Endothelial cell of hepatic sinusoid (primary cell): Measurements from ENCODE around the gene TTC5.
"Not testable (repeated sequence)": the region's sequence is repeated elsewhere in the genome, so short reads cannot be mapped to it uniquely, and the experiment has no call there.

ENCODE experiments used
- in situ Hi-C: cut with HindIII; loops from 2 replicates; pipeline ENCODE4 v1.10.0; 2017; ENCODE audit warnings: low sequenced_read_pairs

TTC5 gene

DNA sequence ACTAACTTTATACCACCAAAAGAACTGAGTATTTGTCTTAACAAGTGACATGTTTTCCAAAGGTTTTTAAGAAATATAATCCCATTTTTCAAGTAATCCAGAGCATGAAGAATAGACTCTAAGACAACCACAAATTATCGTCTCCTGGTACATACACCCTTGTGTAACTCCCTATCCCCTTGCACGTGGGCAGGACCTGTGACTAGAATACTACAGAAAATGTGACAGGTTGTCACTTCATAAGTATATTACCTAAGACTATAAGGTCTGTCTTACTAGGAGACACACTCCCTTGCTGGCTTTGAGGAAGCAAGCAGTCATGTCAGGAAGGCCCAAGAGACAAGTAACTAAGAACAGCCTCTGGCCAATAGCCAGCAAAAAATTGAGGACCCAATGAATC, 8.3 kb upstream of the TTC5 start:
- in situ Hi-C loops, result no loop called here

DNA sequence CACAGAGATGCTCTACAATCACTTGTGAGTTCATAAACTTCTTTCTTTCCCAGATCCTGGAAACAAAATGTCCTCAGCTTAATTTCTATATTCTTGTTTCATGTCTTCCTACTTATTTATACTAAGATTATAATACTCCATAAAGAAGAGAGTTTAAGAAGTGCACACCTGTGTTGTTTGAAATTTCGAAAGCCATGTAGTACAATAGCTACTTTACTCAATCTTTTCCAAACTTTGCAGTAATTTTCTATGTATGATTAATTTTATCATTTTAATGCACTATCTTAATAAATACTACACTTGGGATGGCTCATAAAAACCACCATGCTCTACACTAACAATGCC, 300 bp upstream of the TTC5 start:
- in situ Hi-C loops, result no loop called here

DNA sequence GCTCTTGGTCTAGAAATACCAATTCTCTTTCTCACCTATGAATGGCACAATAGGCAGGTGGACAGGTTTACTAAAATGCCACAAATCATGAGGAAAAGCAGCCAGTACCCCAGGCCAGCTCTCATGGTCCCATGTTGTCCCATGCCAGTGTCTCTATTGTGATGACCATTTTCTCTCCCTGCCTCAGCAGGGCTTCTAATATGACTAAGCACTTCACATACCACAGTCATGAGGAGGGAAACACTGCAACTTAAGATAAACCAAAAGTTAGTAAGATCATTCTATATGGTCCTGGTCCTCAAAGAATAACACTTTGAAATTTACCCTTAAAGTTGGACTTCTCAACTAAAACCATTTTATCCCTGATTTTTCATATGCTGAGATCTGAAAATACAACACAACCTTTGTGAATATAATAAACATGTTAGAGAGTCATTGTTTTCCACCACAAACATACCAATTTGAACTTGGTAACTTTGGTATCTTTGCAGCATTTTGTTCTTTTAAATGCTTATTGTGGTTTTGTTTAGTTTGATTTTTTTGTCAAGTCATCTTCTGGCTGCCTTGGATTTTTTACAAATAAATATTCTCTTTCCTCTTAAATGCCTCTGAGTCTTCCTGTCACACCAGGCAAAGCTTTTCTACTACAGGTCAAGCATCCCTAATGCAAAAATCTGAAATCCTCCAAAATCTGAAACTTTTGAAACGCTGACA, 3.6 kb downstream of the TTC5 start:
- in situ Hi-C loops, result no loop called here

DNA sequence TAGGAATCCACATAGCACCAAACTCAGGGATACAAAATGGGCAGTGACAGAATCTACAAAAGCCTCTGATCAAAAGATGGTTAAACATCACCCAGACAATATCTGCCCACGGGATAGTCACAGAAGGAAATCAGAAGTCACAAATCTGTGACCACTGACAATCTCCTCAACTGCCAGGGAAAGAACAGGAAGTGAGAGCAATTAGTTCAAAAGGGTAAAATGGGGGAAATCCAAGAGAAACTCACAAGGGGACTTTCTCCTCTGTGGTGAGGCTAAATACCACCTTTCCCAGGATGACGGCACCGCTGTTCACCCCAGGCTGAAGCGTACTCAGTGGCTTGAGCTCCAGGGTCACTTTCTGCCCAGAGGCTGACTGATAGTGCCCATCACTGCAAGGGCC, 10.7 kb downstream of the TTC5 start:
- in situ Hi-C loops, result no loop called here

DNA sequence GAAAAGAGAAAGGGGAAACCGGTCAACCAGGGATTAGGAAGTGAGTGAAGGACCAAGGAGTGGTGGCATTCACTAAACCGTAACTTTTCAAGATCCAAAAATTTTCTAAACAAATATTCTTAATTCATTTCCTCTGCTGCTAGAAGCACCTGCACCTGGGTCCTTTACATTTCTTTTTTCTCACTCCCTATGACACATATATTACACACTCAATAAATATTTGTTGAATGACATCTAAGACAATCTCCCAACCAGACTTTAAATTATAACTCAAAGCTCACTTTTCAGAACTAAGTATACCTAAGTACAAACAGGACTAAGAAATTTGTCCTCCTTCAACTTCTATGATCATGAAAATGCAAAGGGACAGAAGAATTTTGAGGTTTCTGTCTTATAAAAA, 11.1 kb downstream of the TTC5 start:
- in situ Hi-C loops, result no loop called here

DNA sequence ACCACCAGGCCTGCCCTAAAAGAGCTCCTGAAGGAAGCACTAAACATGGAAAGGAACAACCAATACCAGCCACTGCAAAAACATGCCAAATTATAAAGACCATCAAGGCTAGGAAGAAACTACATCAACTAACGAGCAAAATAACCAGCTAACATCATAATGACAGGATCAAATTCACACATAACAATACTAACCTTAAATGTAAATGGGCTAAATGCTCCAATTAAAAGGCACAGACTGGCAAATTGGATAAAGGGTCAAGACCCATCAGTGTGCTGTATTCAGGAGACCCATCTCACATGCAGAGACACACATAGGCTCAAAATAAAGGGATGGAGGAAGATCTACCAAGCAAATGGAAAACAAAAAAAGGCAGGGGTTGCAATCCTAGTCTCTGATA, 23.8 kb downstream of the TTC5 start:
- in situ Hi-C loops, result not testable (repeated sequence)

DNA sequence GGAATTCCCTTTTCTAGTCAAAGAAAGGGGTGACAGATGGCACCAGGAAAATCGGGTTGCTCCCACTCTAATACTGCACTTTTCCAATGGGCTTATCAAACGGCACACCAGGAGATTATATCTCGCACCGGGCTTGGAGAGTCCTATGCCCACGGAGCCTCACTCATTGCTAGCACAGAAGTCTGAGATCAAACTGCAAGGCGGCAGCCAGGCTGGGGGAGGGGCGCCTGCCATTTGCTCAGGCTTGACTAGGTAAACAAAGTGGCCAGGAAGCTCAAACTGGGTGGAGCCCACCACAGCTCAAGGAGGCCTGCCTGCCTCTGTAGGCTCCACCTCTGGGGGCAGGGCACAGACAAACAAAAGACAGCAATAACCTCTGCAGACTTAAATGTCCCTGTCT, 25.5 kb downstream of the TTC5 start:
- in situ Hi-C loops, result not testable (repeated sequence)

DNA sequence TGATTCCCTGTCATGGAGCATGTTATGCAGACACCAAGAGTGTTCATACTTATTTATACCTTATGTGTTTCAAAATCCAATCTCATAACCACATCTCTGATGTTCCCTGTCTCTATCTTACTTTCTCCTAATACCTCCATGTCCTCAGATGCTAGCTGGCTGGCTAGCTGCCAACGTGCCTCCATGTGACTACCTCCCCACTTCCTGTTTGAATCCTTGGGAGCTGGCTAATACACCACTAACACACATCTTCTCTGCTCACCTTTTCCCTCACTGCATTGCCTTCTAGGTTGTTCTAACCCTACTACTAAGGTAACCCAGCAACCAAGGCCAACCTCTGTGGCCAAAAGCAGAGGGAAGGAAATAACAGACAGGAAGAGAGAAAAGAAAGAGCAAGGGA, 27.3 kb downstream of the TTC5 start:
- in situ Hi-C loops, result no loop called here

DNA sequence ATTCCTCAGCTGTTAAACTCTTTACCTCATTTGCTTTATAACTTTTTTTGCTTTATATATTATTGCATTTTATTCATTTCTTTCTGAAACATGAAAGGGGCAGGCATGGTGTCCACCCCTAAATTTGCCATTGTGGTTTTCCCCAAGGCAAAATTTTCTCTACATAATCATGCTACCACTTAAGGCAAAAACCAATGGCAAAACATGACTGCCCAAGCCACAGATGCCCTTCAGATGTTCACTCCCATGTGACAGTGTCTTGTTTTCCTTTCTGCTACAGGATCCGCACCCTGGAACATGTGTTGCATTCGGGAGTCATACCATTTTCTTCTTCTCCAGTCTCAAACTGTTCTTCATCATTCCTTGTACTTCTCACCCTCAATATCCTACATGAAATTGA, 28.3 kb downstream of the TTC5 start:
- in situ Hi-C loops, result no loop called here

DNA sequence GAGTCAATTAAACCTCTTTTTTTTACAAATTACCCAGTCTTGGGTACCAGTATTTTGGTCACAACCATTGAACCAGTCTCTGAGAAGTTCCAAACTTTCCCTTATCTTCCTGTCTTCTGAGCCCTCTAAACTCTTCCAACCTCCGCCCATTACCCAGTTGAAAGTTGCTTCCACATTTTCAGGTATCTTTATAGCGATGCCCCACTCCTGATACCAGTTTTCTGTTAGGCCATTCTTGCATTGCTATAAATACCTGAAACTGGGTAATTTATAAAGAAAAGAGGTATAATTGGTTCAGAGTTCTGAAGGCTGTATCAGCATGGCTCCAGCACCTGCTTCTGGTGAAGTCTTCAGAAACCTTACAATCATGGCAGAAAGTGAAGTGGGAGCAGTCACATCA, 31.7 kb downstream of the TTC5 start:
- in situ Hi-C loops, result no loop called here

DNA sequence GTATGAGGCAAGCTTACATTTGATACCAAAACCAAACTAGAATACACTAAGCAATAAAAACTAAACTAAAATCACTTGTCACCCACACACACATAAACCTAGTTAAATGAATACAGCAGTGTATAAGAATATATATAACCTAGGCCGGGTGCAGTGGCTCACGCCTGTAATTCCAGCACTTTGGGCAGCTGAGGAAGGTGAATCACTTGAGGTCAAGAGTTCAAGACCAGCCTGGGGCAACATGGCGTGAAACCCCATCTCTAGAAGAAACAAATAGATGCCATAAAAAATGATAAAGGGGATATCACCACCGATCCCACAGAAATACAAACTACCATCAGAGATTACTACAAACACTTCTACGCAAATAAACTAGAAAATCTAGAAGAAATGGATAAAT, 41.4 kb downstream of the TTC5 start:
- in situ Hi-C loops, result not testable (repeated sequence)

DNA sequence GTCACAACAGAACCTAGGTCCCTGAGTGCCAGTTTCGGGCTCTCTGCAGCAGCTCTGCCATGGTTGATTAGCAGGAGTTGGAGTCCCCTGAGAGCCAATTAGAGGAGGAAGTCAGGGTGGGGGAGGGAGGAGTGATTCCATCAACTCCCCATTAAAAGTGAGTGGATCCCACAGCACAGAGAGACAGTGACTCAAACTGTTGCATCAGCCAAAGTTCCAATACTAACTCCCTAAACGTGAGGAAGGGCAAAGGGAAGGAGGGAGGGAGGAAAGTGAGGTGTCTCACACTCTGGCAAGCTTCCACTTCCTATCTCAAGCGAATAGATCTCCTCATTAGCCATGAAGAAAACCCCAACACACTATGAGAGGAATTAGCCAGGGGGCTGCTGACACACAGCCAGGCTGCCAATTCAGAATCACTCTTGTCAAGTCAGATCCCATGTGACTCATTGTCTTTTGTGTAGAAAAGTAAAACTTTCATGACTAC, 43.1 kb downstream of the TTC5 start:
- in situ Hi-C loops, result no loop called here

DNA sequence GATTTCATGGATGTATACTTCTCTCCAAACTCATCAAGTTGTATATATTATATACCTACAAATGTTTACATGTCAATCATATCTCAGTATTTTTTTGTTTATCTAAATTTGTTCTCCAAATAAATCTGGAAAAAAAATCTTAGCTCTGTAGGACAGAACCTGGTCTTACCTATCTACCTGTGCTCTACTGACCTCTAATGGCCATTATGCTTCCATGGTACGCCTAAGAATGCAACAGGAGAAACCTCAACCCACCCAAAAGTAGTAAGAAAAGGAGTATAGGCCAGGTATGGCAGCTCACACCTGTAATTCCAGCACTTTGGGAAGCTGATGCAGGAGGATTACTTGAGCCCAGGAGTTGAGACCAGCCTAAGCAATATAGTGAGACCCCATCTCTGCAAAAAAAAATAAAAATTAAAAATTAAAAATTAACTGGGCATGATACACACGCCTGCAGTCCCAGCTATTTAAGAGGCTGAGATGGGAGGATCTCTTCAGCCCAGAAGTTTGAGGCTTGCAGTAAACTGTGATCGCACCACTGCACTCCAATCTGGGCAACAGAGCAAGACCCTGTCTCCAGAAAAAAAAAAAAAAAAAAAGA, 58.0 kb downstream of the TTC5 start:
- in situ Hi-C loops, result no loop called here
